Measurements from ENCODE around the gene CBX2. TPM values are rescaled to one million over a fixed set of nuclear protein-coding genes. Genes with fewer than 3 reads are reported as not detected.

Gene CBX2
- polyA plus RNA-seq, 1 of the 3 experiments (the other 2 are of a cell fraction), result 22.4 TPM

DNA sequence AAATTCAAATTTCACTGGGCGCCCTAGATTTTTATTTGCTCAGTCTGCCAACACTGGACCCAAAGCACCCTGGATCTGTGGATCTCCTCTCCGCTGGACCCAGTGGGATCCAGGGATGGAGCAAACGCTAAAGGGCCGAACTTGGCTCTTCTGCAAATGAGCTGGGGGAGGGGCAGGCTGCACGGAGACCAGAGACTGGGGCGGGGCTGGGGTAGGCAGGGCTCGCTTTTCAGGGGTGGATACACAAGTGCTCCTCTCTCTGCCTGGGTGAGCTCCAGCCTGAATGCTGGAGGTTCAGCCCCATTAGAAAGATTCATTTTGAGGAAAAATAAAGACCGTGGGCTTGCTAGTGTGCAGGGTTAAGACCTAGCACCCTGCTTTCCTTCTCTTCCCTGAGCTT is 52.4 kb downstream of the CBX2 start (continued):
- TF ChIP-seq, protein P1, sequence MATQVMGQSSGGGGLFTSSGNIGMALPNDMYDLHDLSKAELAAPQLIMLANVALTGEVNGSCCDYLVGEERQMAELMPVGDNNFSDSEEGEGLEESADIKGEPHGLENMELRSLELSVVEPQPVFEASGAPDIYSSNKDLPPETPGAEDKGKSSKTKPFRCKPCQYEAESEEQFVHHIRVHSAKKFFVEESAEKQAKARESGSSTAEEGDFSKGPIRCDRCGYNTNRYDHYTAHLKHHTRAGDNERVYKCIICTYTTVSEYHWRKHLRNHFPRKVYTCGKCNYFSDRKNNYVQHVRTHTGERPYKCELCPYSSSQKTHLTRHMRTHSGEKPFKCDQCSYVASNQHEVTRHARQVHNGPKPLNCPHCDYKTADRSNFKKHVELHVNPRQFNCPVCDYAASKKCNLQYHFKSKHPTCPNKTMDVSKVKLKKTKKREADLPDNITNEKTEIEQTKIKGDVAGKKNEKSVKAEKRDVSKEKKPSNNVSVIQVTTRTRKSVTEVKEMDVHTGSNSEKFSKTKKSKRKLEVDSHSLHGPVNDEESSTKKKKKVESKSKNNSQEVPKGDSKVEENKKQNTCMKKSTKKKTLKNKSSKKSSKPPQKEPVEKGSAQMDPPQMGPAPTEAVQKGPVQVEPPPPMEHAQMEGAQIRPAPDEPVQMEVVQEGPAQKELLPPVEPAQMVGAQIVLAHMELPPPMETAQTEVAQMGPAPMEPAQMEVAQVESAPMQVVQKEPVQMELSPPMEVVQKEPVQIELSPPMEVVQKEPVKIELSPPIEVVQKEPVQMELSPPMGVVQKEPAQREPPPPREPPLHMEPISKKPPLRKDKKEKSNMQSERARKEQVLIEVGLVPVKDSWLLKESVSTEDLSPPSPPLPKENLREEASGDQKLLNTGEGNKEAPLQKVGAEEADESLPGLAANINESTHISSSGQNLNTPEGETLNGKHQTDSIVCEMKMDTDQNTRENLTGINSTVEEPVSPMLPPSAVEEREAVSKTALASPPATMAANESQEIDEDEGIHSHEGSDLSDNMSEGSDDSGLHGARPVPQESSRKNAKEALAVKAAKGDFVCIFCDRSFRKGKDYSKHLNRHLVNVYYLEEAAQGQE (IDR thresholded peaks at IDR 0.05; ENCODE audit: low read depth, low read length), result no peak
- TF ChIP-seq ZBTB33 (IDR thresholded peaks at IDR 0.05; ENCODE audit: borderline replicate concordance, low read depth), result no peak
- no peak for TF ChIP-seq TAF1 (IDR thresholded peaks at IDR 0.05; ENCODE audit: borderline replicate concordance, low read depth, low read length)
- no peak for TF ChIP-seq TCF12 (IDR thresholded peaks at IDR 0.05)
- no peak for TF ChIP-seq FOXM1 (IDR thresholded peaks at IDR 0.05; ENCODE audit: low read depth)

GRCh38 chr17:79830763-79831264 is 52.9 kb downstream of the CBX2 start:
- CTCF ChIA-PET, result interaction anchor here (1.5 to 7.1 kb wide), 5 partner anchors 12 to 90 kb away, joined by 4 to 65 read pairs (median 11); partner anchors contain the start of gene CBX4
- POLR2A ChIA-PET, result interaction anchor here (1.2 to 1.7 kb wide), 2 partner anchors 12 to 17 kb away, joined by 4 to 7 read pairs; no protein-coding TSS in a partner anchor

More at GRCh38 chr17:79830763-79831264, 52.9 kb downstream of the CBX2 start:
- peaks cover 7% of the 10 kb centered on the region for H3F3A ChIP-seq (replicated peaks; ENCODE audit: insufficient read depth)
- H2AFZ ChIP-seq (ENCODE audit: low read depth), result no peak overlapping the region
- no peaks in the 10 kb centered on the region for H3K9me2 ChIP-seq
- H4K20me1 ChIP-seq (ENCODE audit: insufficient read depth), result peaks cover 20% of the 10 kb centered on the region
- H3K4me1 ChIP-seq (ENCODE audit: control insufficient read depth in 1 of 2, insufficient read depth in 2 of 2, low read depth in 1 of 2, low read length in 1 of 2), result peaks cover 0 to 35% of the 10 kb centered on the region in 2 experiments; a peak in 2 of 4 replicates
- H3K27ac ChIP-seq (ENCODE audit: low read depth in 2 of 2, low read length in 1 of 2), result no peak overlapping the region; a peak in 1 of 4 replicates
- peaks cover 11% of the 10 kb centered on the region; the same call in 1 of the 2 replicates for H3K79me2 ChIP-seq (ENCODE audit: insufficient read depth)
- no peak overlapping the region for H3K4me2 ChIP-seq
- no peak for DNase-seq
- H3K27me3 ChIP-seq (ENCODE audit: insufficient read depth), result no peaks in the 10 kb centered on the region
- peaks cover 10 to 20% of the 10 kb centered on the region in 2 experiments for H3K36me3 ChIP-seq (replicated peaks in 1 of 2; ENCODE audit: control insufficient read depth in 1 of 2, insufficient read depth in 2 of 2, low read length in 1 of 2)
- WGBS (ENCODE audit: low lambda C conversion rate), result 96% methylated on average over 7 of the region's 8 CpGs
- no peak overlapping the region for H3K9ac ChIP-seq
- H3K9me3 ChIP-seq, result no peaks in the 10 kb centered on the region
- no peak for TF ChIP-seq ELF1 (IDR thresholded peaks at IDR 0.05)
- no peak for TF ChIP-seq RAD21 (IDR thresholded peaks at IDR 0.05; ENCODE audit: low read length)
- no peak for TF ChIP-seq GATA2 (CRISPR knock-in tag; IDR thresholded peaks at IDR 0.05)
- TF ChIP-seq, protein P2, sequence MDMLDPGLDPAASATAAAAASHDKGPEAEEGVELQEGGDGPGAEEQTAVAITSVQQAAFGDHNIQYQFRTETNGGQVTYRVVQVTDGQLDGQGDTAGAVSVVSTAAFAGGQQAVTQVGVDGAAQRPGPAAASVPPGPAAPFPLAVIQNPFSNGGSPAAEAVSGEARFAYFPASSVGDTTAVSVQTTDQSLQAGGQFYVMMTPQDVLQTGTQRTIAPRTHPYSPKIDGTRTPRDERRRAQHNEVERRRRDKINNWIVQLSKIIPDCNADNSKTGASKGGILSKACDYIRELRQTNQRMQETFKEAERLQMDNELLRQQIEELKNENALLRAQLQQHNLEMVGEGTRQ (IDR thresholded peaks at IDR 0.05; ENCODE audit: borderline replicate concordance, low read depth, low read length), result no peak
- no peak for TF ChIP-seq FOXJ3 (CRISPR knock-in tag; IDR thresholded peaks at IDR 0.05)
- TF ChIP-seq, protein P3, sequence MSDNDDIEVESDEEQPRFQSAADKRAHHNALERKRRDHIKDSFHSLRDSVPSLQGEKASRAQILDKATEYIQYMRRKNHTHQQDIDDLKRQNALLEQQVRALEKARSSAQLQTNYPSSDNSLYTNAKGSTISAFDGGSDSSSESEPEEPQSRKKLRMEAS (IDR thresholded peaks at IDR 0.05; ENCODE audit: low read depth), result no peak
- TF ChIP-seq EP300 (IDR thresholded peaks at IDR 0.05; ENCODE audit: borderline replicate concordance in 1 of 2, low read depth in 1 of 2, low read length in 1 of 2), result no peak
- no peak for TF ChIP-seq IRF3 (IDR thresholded peaks at IDR 0.05; ENCODE audit: low read depth, low read length)
- H3K4me3 ChIP-seq (ENCODE audit: low read depth in 2 of 2, low read length in 1 of 2), result no peak overlapping the region

Measured in SK-N-SH (cell line).